Measurements from ENCODE around the gene PDHX.

Gene PDHX

GRCh38 chr11:34964610-34965331, 48.4 kb downstream of the PDHX start:
- TF ChIP-seq YY1 (IDR thresholded peaks at IDR 0.05; ENCODE audit: low read depth) (no peak), REST (IDR thresholded peaks at IDR 0.05; ENCODE audit: low read depth) (no peak), CREB1 (IDR thresholded peaks at IDR 0.05; ENCODE audit: low read depth) (no peak), TCF12 (IDR thresholded peaks at IDR 0.05; ENCODE audit: low read depth) (no peak), EP300 (IDR thresholded peaks at IDR 0.05; ENCODE audit: borderline replicate concordance) (no peak), FOXM1 (IDR thresholded peaks at IDR 0.05; ENCODE audit: borderline replicate concordance, low read depth) (no peak), CEBPB (IDR thresholded peaks at IDR 0.05) (no peak), USF1 (IDR thresholded peaks at IDR 0.05) (no peak), EGR1 (IDR thresholded peaks at IDR 0.05) (no peak), TEAD4 (IDR thresholded peaks at IDR 0.05) (no peak), TAF1 (IDR thresholded peaks at IDR 0.05; ENCODE audit: low read depth) (no peak), NFIC (IDR thresholded peaks at IDR 0.05) (no peak), ZBTB7A (IDR thresholded peaks at IDR 0.05; ENCODE audit: low read depth) (no peak)
- TF ChIP-seq, protein P1, sequence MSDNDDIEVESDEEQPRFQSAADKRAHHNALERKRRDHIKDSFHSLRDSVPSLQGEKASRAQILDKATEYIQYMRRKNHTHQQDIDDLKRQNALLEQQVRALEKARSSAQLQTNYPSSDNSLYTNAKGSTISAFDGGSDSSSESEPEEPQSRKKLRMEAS (IDR thresholded peaks at IDR 0.05) = no peak

DNA sequence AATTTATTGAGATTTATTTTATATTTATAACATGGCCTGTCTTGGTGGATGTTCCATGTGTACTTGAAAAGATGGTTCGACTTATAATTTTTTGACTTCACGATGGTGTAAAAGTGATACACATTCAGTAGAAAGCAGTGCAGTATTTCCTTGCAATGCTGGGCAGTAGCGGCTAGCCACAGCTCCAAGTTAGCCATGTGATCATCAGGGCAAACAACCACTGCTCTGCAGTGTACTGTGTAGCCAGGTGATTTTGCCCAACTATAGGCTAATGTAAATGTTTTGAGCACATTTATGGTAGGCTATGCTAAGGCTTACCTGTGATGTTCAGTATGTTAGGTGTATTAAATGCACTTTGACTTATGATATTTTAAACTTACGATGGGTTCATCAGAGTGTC, 52.4 kb downstream of the PDHX start:
- TF ChIP-seq USF1 (IDR thresholded peaks at IDR 0.05) = no peak
- no peak for TF ChIP-seq TAF1 (IDR thresholded peaks at IDR 0.05; ENCODE audit: low read depth)
- TF ChIP-seq FOXM1 (IDR thresholded peaks at IDR 0.05; ENCODE audit: borderline replicate concordance, low read depth) = no peak
- no peak for TF ChIP-seq CEBPB (IDR thresholded peaks at IDR 0.05)
- no peak for TF ChIP-seq EP300 (IDR thresholded peaks at IDR 0.05; ENCODE audit: borderline replicate concordance)
- TF ChIP-seq RAD21 (IDR thresholded peaks at IDR 0.05; ENCODE audit: low read depth) = no peak
- no peak for TF ChIP-seq TEAD4 (IDR thresholded peaks at IDR 0.05)
- no peak for TF ChIP-seq CREB1 (IDR thresholded peaks at IDR 0.05; ENCODE audit: low read depth)
- TF ChIP-seq YY1 (IDR thresholded peaks at IDR 0.05; ENCODE audit: low read depth) = no peak
- TF ChIP-seq EGR1 (IDR thresholded peaks at IDR 0.05) = no peak
- no peak for TF ChIP-seq ZBTB7A (IDR thresholded peaks at IDR 0.05; ENCODE audit: low read depth)
- TF ChIP-seq REST (IDR thresholded peaks at IDR 0.05; ENCODE audit: low read depth) = no peak

DNA sequence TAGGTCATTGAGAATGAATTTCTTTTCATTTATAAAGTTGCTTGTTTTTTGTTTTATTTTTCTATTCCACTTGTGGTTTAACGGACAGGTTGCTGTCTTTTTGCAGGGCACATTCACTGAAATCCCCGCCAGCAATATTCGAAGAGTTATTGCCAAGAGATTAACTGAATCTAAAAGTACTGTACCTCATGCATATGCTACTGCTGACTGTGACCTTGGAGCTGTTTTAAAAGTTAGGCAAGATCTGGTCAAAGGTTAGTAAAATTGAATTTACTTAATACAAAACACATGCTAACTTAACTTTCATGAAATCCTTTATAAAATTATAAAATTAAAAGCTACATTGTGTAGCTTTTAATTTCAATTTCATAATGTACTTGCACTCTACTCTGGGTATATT, 53.6 kb downstream of the PDHX start:
- TF ChIP-seq NFIC (IDR thresholded peaks at IDR 0.05) (no peak), YY1 (IDR thresholded peaks at IDR 0.05; ENCODE audit: low read depth) (no peak)

DNA sequence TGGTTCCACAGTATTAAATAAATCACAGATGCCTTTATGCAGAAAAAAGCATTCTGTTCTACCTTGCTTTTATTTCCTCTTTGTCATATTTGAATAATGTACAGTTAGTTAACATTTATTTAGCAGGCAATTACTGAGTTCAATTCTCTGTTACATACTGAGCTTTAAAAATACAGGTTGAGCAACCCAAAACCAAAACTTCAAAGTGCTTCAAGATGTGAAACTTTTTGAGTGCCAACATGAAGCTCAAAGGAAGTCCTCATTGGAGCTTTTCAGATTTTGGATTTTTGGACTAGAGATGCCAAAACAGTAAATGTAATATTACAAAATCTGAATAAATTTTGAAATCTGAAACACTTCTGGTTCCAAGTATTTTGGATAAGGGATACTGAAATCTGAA, 54.1 kb downstream of the PDHX start:
- TF ChIP-seq RAD21 (IDR thresholded peaks at IDR 0.05; ENCODE audit: low read depth) (no peak), FOXM1 (IDR thresholded peaks at IDR 0.05; ENCODE audit: borderline replicate concordance, low read depth) (no peak), TEAD4 (IDR thresholded peaks at IDR 0.05) (no peak), TCF12 (IDR thresholded peaks at IDR 0.05; ENCODE audit: low read depth) (no peak), NFIC (IDR thresholded peaks at IDR 0.05) (no peak), ZBTB7A (IDR thresholded peaks at IDR 0.05; ENCODE audit: low read depth) (no peak), EP300 (IDR thresholded peaks at IDR 0.05; ENCODE audit: borderline replicate concordance) (no peak), CREB1 (IDR thresholded peaks at IDR 0.05; ENCODE audit: low read depth) (no peak), REST (IDR thresholded peaks at IDR 0.05; ENCODE audit: low read depth) (no peak), TAF1 (IDR thresholded peaks at IDR 0.05; ENCODE audit: low read depth) (no peak), YY1 (IDR thresholded peaks at IDR 0.05; ENCODE audit: low read depth) (no peak)
- TF ChIP-seq, protein P1 (IDR thresholded peaks at IDR 0.05) = no peak

Measured in Ishikawa (cell line).